Keratinocyte (primary cell): Measurements from ENCODE around the gene HLA-DQB1. TPM values are rescaled to one million over a fixed set of nuclear protein-coding genes. Genes with fewer than 3 reads are reported as not detected.
A peak's percentile ranks its signal among the peaks of the same experiment; 100 is the strongest.

Experiments used
- DNase-seq: peaks from one replicate; pipeline ENCODE4 v3.0.0-alpha.2; 2011; ENCODE audit warnings: low read depth, missing footprints, low spot score
- FAIRE-seq: peaks from 2 replicates; lab custom pipeline; 2011; peaks lifted over from hg19 to GRCh38; lab: Jason Lieb, UNC
- H2AFZ ChIP-seq: 2 replicates; pipeline ENCODE4 v1.6.0; 2012; ENCODE audit warnings: low read length, control low read depth, inconsistent platforms; ENCODE audit not compliant: control insufficient read depth
- H3K27ac ChIP-seq: 2 replicates; pipeline ENCODE4 v1.5.1; 2011; ENCODE audit warnings: low read length; ENCODE audit not compliant: control insufficient read depth, insufficient read depth
- H3K27me3 ChIP-seq: 3 replicates; pipeline ENCODE4 v1.6.0; 2011; ENCODE audit warnings: low read length; ENCODE audit not compliant: control insufficient read depth, insufficient read depth; ENCODE audit errors: extremely low read depth
- H3K36me3 ChIP-seq, 2 experiments: 2 replicates in 1 of 2; 3 replicates in 1 of 2; pipeline ENCODE4 v1.5.1; 2011; ENCODE audit warnings: low read length in 2 of 2, mild to moderate bottlenecking in 1 of 2; ENCODE audit not compliant: control insufficient read depth in 2 of 2, insufficient read depth in 2 of 2; ENCODE audit errors: extremely low read depth in 1 of 2
- H3K4me1 ChIP-seq: 3 replicates; pipeline ENCODE4 v1.5.1; 2011; ENCODE audit warnings: low read length; ENCODE audit not compliant: control insufficient read depth, insufficient read depth; ENCODE audit errors: extremely low read depth
- H3K4me2 ChIP-seq: 3 replicates; pipeline ENCODE4 v1.6.0; 2011; ENCODE audit warnings: low read depth, low read length; ENCODE audit not compliant: control insufficient read depth, insufficient read depth; ENCODE audit errors: extremely low read depth
- H3K4me3 ChIP-seq, 3 experiments: fragments of 200-600 bp in 1 of 3; sonication (generic) in 1 of 3; 2 replicates in 2 of 3; 3 replicates in 1 of 3; pipeline ENCODE4 v1.5.1; 2011 to 2016; ENCODE audit warnings: low read length in 3 of 3, mild to moderate bottlenecking in 3 of 3, control low read depth in 2 of 3, inconsistent platforms in 1 of 3, low read depth in 1 of 3, mixed read lengths in 1 of 3, mixed run types in 1 of 3, moderate library complexity in 1 of 3; ENCODE audit not compliant: control insufficient read depth in 2 of 3, insufficient read depth in 2 of 3; ENCODE audit errors: extremely low read depth in 1 of 3
- H3K79me2 ChIP-seq: 2 replicates; pipeline ENCODE4 v1.6.0; 2012; ENCODE audit warnings: low read length; ENCODE audit not compliant: control insufficient read depth, insufficient read depth
- H3K9ac ChIP-seq: 3 replicates; pipeline ENCODE4 v1.6.0; 2011; ENCODE audit warnings: low read length; ENCODE audit not compliant: control insufficient read depth, insufficient read depth; ENCODE audit errors: extremely low read depth
- H3K9me1 ChIP-seq: 3 replicates; pipeline ENCODE4 v1.6.0; 2011; ENCODE audit warnings: low read length; ENCODE audit not compliant: control insufficient read depth, insufficient read depth; ENCODE audit errors: extremely low read depth
- H3K9me3 ChIP-seq: 2 replicates; pipeline ENCODE4 v1.5.1; 2012; ENCODE audit warnings: low read depth, low read length; ENCODE audit not compliant: control insufficient read depth
- H4K20me1 ChIP-seq: 3 replicates; pipeline ENCODE4 v1.6.0; 2011; ENCODE audit warnings: low read length; ENCODE audit not compliant: control insufficient read depth, insufficient read depth; ENCODE audit errors: extremely low read depth
- EZH2 ChIP-seq: IDR thresholded peaks from one replicate; pipeline ENCODE4 v1.6.1; 2012; ENCODE audit warnings: inconsistent platforms, mild to moderate bottlenecking, low read length, moderate library complexity
- dilution Hi-C: fragments of 300-500 bp; cut with MboI; formaldehyde crosslinking; loops from one replicate; pipeline ENCODE4 v1.7.0; 2020; ENCODE audit warnings: low sequenced_read_pairs; ENCODE audit not compliant: extremely low pct_ligation_motif_present
- polyA minus RNA-seq, 3 experiments: library from RNA; depleted of rRNA, polyadenylated mRNA; stranded (reverse); fragments of >200 nt; gene quantifications; 1 replicate in 1 of 3; 2 replicates in 1 of 3; 3 replicates in 1 of 3; pipeline ENCODE4 v1.2.3, GENCODE V29; 2011
- polyA plus RNA-seq, 5 experiments: library from polyadenylated mRNA; depleted of rRNA in 3 of 5; stranded (reverse) in 3 of 5; stranded (forward) in 1 of 5; unstranded in 1 of 5; fragments of >200 nt; gene quantifications; 1 replicate in 1 of 5; 2 replicates in 3 of 5; 3 replicates in 1 of 5; pipeline versions ENCODE4 v1.2.1 to v1.2.3, GENCODE V29; 2011 to 2012; ENCODE audit warnings: missing spikeins in 2 of 5, low read depth in 1 of 5, low replicate concordance in 1 of 5
- TF ChIP-seq, protein P1 (sequence below), 3 experiments: IDR thresholded peaks in 1 of 3; conservative IDR thresholded peaks in 1 of 3; optimal IDR thresholded peaks in 1 of 3; 2 replicates in 2 of 3; 3 replicates in 1 of 3; pipeline versions ENCODE3 to v1.5.1; 2011; ENCODE audit warnings: low read length in 3 of 3, mild to moderate bottlenecking in 3 of 3, moderate library complexity in 2 of 3, control low read depth in 1 of 3, inconsistent platforms in 1 of 3; ENCODE audit not compliant: insufficient read depth in 2 of 3; ENCODE audit errors: extremely low read depth in 1 of 3

Gene HLA-DQB1
- polyA plus RNA-seq (37.5 to 78.0 TPM (median 40.5 TPM) in 3 replicates), polyA minus RNA-seq (19.1 to 36.4 TPM (median 35.2 TPM) in 3 replicates)
- polyA plus RNA-seq (2011; ENCODE audit: low read depth): 6.5 TPM
- 31.3 and 40.2 TPM in 2 replicates for polyA plus RNA-seq (2011; cell fraction: cytosol; rRNA removed)
- 82.8 and 91.9 TPM in 2 replicates for polyA plus RNA-seq (2011; cell fraction: nucleus; rRNA removed)
- 20.7 and 30.3 TPM in 2 replicates for polyA plus RNA-seq (2012; ENCODE audit: low replicate concordance)
- polyA minus RNA-seq (2011; cell fraction: cytosol; rRNA and poly(A)+ RNA removed): 29.4 TPM
- 52.9 and 56.1 TPM in 2 replicates for polyA minus RNA-seq (2011; cell fraction: nucleus; rRNA and poly(A)+ RNA removed)

DNA sequence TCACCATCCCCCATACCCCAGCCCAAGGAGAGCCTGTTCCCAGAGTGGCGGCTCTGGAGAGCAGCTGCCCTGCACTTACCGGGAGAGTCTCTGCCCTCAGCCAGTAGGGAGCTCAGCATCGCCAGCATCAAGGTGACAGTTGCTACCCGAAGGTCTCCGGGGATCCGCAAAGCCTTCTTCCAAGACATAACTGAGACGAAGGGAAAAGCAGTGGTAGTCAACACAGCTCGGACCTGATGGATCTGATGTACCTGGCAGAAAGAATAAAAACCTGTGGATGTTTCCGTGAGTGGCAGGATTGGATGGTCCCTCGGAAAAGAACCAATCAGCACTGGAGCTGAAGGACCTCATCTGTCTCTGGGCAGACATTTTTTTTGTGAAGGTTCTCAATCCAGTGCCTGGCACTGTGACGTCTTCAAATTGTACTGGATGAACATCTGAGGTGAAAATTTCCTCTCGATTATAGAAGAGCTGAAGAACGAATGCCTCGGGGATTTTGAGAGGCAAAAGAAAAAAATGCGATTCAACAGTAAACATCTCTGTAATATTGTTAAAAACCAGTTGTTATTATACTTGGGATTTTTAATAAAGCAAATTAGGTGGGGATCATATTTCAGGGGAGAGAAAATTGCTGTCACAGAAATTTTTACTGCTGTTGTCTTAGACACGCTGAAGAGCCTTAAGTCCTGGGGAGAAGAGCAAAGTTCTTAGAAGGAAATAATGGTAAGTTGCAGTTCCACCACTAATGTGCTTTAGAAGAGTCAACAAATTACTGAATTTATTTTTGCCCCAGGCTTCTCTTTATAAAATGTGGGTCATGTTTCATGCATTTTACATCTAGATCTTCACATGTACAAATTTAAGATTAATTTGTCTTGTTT is at the start of gene HLA-DQB1:
Gene HLA-DQB1 (minus strand): TSS at position 238 of the 881 bp plus-strand sequence. CDS start 50 bp downstream, at position 188.
- peak within 1 kb of the TSS; percentile 63 for H3K9ac ChIP-seq
- DNase-seq (peak; percentile 44), FAIRE-seq (peak; percentile 96)
- H2AFZ ChIP-seq: peak within 1 kb of the TSS; percentile 95
- no peaks in the 10 kb centered on the region for H3K9me1 ChIP-seq
- peak within 1 kb of the TSS; percentile 73 for H3K4me2 ChIP-seq
- dilution Hi-C loops: no loop called here
- no peaks in the 10 kb centered on the region for H3K9me3 ChIP-seq
- H3K27me3 ChIP-seq: no peaks in the 10 kb centered on the region
- peaks cover 6% of the 10 kb centered on the region for H3K4me1 ChIP-seq
- H3K4me3 ChIP-seq: peak within 1 kb of the TSS; percentile 47 to 75 (median 49)
- no peaks in the 10 kb centered on the region for H4K20me1 ChIP-seq
- no peak for TF ChIP-seq EZH2
- H3K27ac ChIP-seq: no peak within 1 kb of the TSS
- H3K36me3 ChIP-seq: peaks cover 0 to 1% of the 10 kb centered on the region in 2 experiments
- no peaks in the 10 kb centered on the region for H3K79me2 ChIP-seq

DNA sequence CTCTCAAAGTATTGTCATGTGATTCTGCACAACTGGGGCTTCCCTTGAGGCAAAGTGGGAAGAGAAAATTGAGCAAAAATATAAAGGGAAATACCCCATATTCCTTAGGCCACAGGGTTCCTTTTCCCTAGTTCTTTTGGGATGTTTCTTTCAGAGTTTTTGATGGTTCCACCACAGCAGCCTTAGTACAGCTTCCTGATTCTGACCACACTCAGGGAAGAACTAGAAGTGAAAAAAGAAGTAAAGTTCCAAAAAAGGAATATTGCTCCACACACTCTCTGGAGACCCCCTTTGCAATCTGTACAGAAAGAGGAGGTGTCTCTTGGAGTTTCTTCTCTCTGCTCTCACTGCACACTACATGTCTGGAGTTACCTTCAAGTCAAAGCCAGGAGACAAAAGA is 46.8 kb upstream of the HLA-DQB1 start:
- Histone ChIP-seq H3K27me3 (no peaks in the 10 kb centered on the region), H3K9ac (no peak overlapping the region), H3K27ac (no peak overlapping the region), H3K4me3 (no peak overlapping the region), H3K79me2 (no peaks in the 10 kb centered on the region), H3K9me1 (no peaks in the 10 kb centered on the region), H3K36me3 (no peaks in the 10 kb centered on the region), H4K20me1 (no peaks in the 10 kb centered on the region), H3K4me2 (no peak overlapping the region), H2AFZ (no peak overlapping the region), H3K9me3 (no peaks in the 10 kb centered on the region), H3K4me1 (no peaks in the 10 kb centered on the region)
- dilution Hi-C loops: no loop called here
- no peak for FAIRE-seq
- DNase-seq: no peak
- TF ChIP-seq, protein P1, sequence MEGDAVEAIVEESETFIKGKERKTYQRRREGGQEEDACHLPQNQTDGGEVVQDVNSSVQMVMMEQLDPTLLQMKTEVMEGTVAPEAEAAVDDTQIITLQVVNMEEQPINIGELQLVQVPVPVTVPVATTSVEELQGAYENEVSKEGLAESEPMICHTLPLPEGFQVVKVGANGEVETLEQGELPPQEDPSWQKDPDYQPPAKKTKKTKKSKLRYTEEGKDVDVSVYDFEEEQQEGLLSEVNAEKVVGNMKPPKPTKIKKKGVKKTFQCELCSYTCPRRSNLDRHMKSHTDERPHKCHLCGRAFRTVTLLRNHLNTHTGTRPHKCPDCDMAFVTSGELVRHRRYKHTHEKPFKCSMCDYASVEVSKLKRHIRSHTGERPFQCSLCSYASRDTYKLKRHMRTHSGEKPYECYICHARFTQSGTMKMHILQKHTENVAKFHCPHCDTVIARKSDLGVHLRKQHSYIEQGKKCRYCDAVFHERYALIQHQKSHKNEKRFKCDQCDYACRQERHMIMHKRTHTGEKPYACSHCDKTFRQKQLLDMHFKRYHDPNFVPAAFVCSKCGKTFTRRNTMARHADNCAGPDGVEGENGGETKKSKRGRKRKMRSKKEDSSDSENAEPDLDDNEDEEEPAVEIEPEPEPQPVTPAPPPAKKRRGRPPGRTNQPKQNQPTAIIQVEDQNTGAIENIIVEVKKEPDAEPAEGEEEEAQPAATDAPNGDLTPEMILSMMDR (optimal IDR thresholded peaks at IDR 0.05 in 1 of 3, IDR thresholded peaks at IDR 0.05 in 1 of 3, conservative IDR thresholded peaks at IDR 0.05 in 1 of 3; ENCODE audit: extremely low read depth in 1 of 3, insufficient read depth in 2 of 3, low read length in 3 of 3): no peak
- TF ChIP-seq EZH2: no peak
